Liver (tissue), 9 donors: Measurements from ENCODE around the gene PMM1. TPM values are rescaled to one million over a fixed set of nuclear protein-coding genes. Genes with fewer than 3 reads are reported as not detected.

ENCODE experiments used
- DNase-seq: peaks from one replicate; pipeline ENCODE4 v3.0.0-alpha.2; 2017; ENCODE audit warnings: low spot score
- H3K27ac ChIP-seq, 2 donors: one replicate each; pipeline ENCODE4 v1.7.0; 2013; ENCODE audit warnings: inconsistent platforms in 2 of 2, low read length in 2 of 2, control low read depth in 1 of 2, low read depth in 1 of 2, mild to moderate bottlenecking in 1 of 2
- H3K27me3 ChIP-seq, 4 donors: one replicate each; pipeline versions ENCODE4 v1.6.1 to v1.7.0; 2013; ENCODE audit warnings: low read length in 3 of 4, inconsistent platforms in 1 of 4, mild to moderate bottlenecking in 1 of 4, moderate library complexity in 1 of 4; ENCODE audit not compliant: control insufficient read depth in 4 of 4, insufficient read depth in 4 of 4
- H3K36me3 ChIP-seq, 4 donors: one replicate each; pipeline versions ENCODE4 v1.6.1 to v1.7.0; 2013; ENCODE audit warnings: low read length in 3 of 4, mild to moderate bottlenecking in 3 of 4, low read depth in 1 of 4, moderate library complexity in 1 of 4; ENCODE audit not compliant: control insufficient read depth in 4 of 4, insufficient read depth in 3 of 4
- H3K4me1 ChIP-seq, 4 donors: one replicate each; pipeline versions ENCODE4 v1.6.1 to v1.7.0; 2013; ENCODE audit warnings: low read length in 3 of 4, mild to moderate bottlenecking in 3 of 4, moderate library complexity in 1 of 4; ENCODE audit not compliant: control insufficient read depth in 4 of 4, insufficient read depth in 4 of 4
- H3K4me3 ChIP-seq, 3 donors: one replicate each; pipeline versions ENCODE4 v1.6.1 to v1.7.0; 2013; ENCODE audit warnings: low read length in 3 of 3, control low read depth in 1 of 3, low read depth in 1 of 3, mild to moderate bottlenecking in 1 of 3
- H3K9ac ChIP-seq, 2 donors: one replicate each; pipeline ENCODE4 v1.7.0; 2013; ENCODE audit warnings: low read length in 2 of 2, mild to moderate bottlenecking in 2 of 2, moderate library complexity in 2 of 2, control low read depth in 1 of 2, low read depth in 1 of 2
- H3K9me3 ChIP-seq, 4 donors: one replicate each; pipeline versions ENCODE4 v1.6.1 to v1.7.0; 2013; ENCODE audit warnings: low read length in 3 of 4; ENCODE audit not compliant: control insufficient read depth in 4 of 4
- ATF3 ChIP-seq: IDR thresholded peaks from 2 replicates; pipeline ENCODE4 v1.6.1; 2016; ENCODE audit warnings: antibody characterized with exemption
- EGR1 ChIP-seq, 2 donors: IDR thresholded peaks; 2 replicates each; pipeline ENCODE4 v1.6.1; 2016 to 2018; ENCODE audit warnings: antibody characterized with exemption in 2 of 2, low read depth in 2 of 2
- FOXA1 ChIP-seq: IDR thresholded peaks from 2 replicates; pipeline ENCODE4 v1.6.1; 2016; ENCODE audit warnings: antibody characterized with exemption
- FOXA2 ChIP-seq: IDR thresholded peaks from 2 replicates; pipeline ENCODE4 v1.6.1; 2016; ENCODE audit warnings: antibody characterized with exemption
- GABPA ChIP-seq, 2 donors: IDR thresholded peaks in 1 of 2; conservative IDR thresholded peaks in 1 of 2; 2 replicates each; pipeline ENCODE4 v1.6.1; 2016; ENCODE audit warnings: antibody characterized with exemption in 2 of 2, mild to moderate bottlenecking in 1 of 2, moderate library complexity in 1 of 2
- HNF4A ChIP-seq, 2 donors: conservative IDR thresholded peaks; 2 replicates each; pipeline ENCODE4 v1.6.1; 2016; ENCODE audit warnings: antibody characterized with exemption in 2 of 2, mild to moderate bottlenecking in 2 of 2
- HNF4G ChIP-seq: IDR thresholded peaks from 2 replicates; pipeline ENCODE4 v1.6.1; 2016; ENCODE audit warnings: antibody characterized with exemption
- JUND ChIP-seq, 2 donors: IDR thresholded peaks; 2 replicates each; pipeline ENCODE4 v1.6.1; 2016; ENCODE audit warnings: antibody characterized with exemption in 2 of 2
- MAX ChIP-seq: IDR thresholded peaks from 2 replicates; pipeline ENCODE4 v1.6.1; 2016; ENCODE audit warnings: antibody characterized with exemption
- NR2F2 ChIP-seq: IDR thresholded peaks from 2 replicates; pipeline ENCODE4 v1.6.1; 2016; ENCODE audit warnings: antibody characterized with exemption
- RAD21 ChIP-seq, 2 donors: IDR thresholded peaks; 2 replicates each; pipeline ENCODE4 v1.6.1; 2016; ENCODE audit warnings: antibody characterized with exemption in 2 of 2, mild to moderate bottlenecking in 2 of 2
- SP1 ChIP-seq: IDR thresholded peaks from 2 replicates; pipeline ENCODE4 v1.6.1; 2018; ENCODE audit warnings: antibody characterized with exemption, mild to moderate bottlenecking
- TAF1 ChIP-seq: conservative IDR thresholded peaks from 2 replicates; pipeline ENCODE4 v1.6.1; 2016; ENCODE audit warnings: antibody characterized with exemption, mild to moderate bottlenecking
- YY1 ChIP-seq: IDR thresholded peaks from 2 replicates; pipeline ENCODE4 v1.6.1; 2016; ENCODE audit warnings: antibody characterized with exemption, mild to moderate bottlenecking
- WGBS: extraction: QIAGEN DNeasy Blood & Tissue Kit; methylation state at CpG from one replicate; pipeline ENCODE4 v1.1.7; 2013; 5-methylcytosine and 5-hydroxymethylcytosine counted together
- polyA plus RNA-seq, 2 donors: library from polyadenylated mRNA; stranded (reverse) in 1 of 2; unstranded in 1 of 2; fragments of 200-250 nt in 1 of 2; fragments of >200 nt in 1 of 2; fragmentation: Nextera tagmentation in 1 of 2; extraction: Ambion mirVana in 1 of 2; gene quantifications; one replicate each; pipeline versions ENCODE4 v1.2.1 to v1.2.3, GENCODE V29; 2013 to 2015
- total RNA-seq, 2 donors: library from RNA; depleted of rRNA; stranded (reverse); fragments of >200 nt; gene quantifications; one replicate each; pipeline ENCODE4 v1.2.3, GENCODE V29; 2014
- TF ChIP-seq, protein P1 (sequence below): fragments of 150-350 bp; IDR thresholded peaks from 2 replicates; pipeline ENCODE4 v1.5.1; 2017; ENCODE audit warnings: improper control_type of control experiment, low read depth, low read length; ENCODE audit not compliant: missing input control
- TF ChIP-seq, protein P2 (sequence below): IDR thresholded peaks from 2 replicates; pipeline ENCODE4 v1.6.1; 2016; ENCODE audit warnings: antibody characterized with exemption, mild to moderate bottlenecking
- TF ChIP-seq, protein P3 (sequence below): IDR thresholded peaks from 2 replicates; pipeline ENCODE4 v1.6.1; 2016; ENCODE audit warnings: antibody characterized with exemption
- donor health status: healthy.
- donor health status: healthy.
- donor health status: healthy.
- donor health status: healthy.
- donor health status: healthy.

The PMM1 gene
- total and polyA plus RNA-seq, 4 donors: 24.9 to 50.2 (median 32.6) TPM

GRCh38 chr22:41579297-41579996 lies 10.2 kb downstream of the PMM1 start:
- TF ChIP-seq TAF1 (no peak), FOXA2 (no peak), GABPA (IDR thresholded peaks at IDR 0.05 in 1 of 2, conservative IDR thresholded peaks at IDR 0.05 in 1 of 2) (no peak), YY1 (no peak), FOXA1 (no peak)
- TF ChIP-seq, protein P1, sequence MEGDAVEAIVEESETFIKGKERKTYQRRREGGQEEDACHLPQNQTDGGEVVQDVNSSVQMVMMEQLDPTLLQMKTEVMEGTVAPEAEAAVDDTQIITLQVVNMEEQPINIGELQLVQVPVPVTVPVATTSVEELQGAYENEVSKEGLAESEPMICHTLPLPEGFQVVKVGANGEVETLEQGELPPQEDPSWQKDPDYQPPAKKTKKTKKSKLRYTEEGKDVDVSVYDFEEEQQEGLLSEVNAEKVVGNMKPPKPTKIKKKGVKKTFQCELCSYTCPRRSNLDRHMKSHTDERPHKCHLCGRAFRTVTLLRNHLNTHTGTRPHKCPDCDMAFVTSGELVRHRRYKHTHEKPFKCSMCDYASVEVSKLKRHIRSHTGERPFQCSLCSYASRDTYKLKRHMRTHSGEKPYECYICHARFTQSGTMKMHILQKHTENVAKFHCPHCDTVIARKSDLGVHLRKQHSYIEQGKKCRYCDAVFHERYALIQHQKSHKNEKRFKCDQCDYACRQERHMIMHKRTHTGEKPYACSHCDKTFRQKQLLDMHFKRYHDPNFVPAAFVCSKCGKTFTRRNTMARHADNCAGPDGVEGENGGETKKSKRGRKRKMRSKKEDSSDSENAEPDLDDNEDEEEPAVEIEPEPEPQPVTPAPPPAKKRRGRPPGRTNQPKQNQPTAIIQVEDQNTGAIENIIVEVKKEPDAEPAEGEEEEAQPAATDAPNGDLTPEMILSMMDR: no peak
- H3K9ac ChIP-seq: no peak overlapping the region
- DNase-seq: no peak
- no peak overlapping the region for H3K4me3 ChIP-seq
- H3K27ac ChIP-seq: no peak overlapping the region
- 97% methylated on average over 12 of the region's 12 CpGs for WGBS
- H3K4me1 ChIP-seq: no peaks in the 10 kb centered on the region
- peaks cover 10 to 33% (median 24%) of the 10 kb centered on the region in 4 donors for H3K36me3 ChIP-seq
- H3K9me3 ChIP-seq: no peaks in the 10 kb centered on the region
- no peaks in the 10 kb centered on the region for H3K27me3 ChIP-seq

DNA sequence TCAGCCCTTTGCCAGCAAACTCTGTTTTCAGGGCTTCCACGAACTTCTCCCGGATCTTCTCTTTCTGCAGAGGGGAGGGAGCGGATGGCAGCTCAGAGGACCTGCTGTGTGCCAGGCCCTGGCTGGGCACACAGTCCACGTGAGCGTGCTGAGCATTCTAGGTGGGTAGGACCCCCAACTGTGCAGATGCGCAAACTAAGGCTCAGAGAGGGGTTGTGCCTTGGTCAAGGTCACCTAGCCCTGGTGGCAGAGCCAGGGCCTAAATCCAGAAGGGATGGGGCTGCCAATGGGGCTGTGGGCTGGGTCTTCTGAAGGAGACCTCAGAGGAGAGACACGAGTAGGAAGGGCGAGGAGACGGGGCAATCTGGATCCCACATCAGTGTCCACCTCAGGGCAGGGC lies 10.8 kb downstream of the PMM1 start:
- TF ChIP-seq GABPA (IDR thresholded peaks at IDR 0.05 in 1 of 2, conservative IDR thresholded peaks at IDR 0.05 in 1 of 2) (no peak), HNF4G (no peak), NR2F2 (no peak), JUND (IDR thresholded peaks at IDR 0.05) (no peak), EGR1 (IDR thresholded peaks at IDR 0.05; ENCODE audit: low read depth in 2 of 2) (no peak), TAF1 (no peak), RAD21 (IDR thresholded peaks at IDR 0.05) (no peak), FOXA2 (no peak), ATF3 (no peak), SP1 (no peak), MAX (no peak), HNF4A (conservative IDR thresholded peaks at IDR 0.05) (no peak)
- TF ChIP-seq, protein P2, sequence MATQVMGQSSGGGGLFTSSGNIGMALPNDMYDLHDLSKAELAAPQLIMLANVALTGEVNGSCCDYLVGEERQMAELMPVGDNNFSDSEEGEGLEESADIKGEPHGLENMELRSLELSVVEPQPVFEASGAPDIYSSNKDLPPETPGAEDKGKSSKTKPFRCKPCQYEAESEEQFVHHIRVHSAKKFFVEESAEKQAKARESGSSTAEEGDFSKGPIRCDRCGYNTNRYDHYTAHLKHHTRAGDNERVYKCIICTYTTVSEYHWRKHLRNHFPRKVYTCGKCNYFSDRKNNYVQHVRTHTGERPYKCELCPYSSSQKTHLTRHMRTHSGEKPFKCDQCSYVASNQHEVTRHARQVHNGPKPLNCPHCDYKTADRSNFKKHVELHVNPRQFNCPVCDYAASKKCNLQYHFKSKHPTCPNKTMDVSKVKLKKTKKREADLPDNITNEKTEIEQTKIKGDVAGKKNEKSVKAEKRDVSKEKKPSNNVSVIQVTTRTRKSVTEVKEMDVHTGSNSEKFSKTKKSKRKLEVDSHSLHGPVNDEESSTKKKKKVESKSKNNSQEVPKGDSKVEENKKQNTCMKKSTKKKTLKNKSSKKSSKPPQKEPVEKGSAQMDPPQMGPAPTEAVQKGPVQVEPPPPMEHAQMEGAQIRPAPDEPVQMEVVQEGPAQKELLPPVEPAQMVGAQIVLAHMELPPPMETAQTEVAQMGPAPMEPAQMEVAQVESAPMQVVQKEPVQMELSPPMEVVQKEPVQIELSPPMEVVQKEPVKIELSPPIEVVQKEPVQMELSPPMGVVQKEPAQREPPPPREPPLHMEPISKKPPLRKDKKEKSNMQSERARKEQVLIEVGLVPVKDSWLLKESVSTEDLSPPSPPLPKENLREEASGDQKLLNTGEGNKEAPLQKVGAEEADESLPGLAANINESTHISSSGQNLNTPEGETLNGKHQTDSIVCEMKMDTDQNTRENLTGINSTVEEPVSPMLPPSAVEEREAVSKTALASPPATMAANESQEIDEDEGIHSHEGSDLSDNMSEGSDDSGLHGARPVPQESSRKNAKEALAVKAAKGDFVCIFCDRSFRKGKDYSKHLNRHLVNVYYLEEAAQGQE: no peak
- TF ChIP-seq, protein P1: no peak
- TF ChIP-seq, protein P3, sequence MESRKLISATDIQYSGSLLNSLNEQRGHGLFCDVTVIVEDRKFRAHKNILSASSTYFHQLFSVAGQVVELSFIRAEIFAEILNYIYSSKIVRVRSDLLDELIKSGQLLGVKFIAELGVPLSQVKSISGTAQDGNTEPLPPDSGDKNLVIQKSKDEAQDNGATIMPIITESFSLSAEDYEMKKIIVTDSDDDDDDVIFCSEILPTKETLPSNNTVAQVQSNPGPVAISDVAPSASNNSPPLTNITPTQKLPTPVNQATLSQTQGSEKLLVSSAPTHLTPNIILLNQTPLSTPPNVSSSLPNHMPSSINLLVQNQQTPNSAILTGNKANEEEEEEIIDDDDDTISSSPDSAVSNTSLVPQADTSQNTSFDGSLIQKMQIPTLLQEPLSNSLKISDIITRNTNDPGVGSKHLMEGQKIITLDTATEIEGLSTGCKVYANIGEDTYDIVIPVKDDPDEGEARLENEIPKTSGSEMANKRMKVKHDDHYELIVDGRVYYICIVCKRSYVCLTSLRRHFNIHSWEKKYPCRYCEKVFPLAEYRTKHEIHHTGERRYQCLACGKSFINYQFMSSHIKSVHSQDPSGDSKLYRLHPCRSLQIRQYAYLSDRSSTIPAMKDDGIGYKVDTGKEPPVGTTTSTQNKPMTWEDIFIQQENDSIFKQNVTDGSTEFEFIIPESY: no peak
- Histone ChIP-seq H3K9ac (no peak overlapping the region), H3K4me1 (no peaks in the 10 kb centered on the region), H3K4me3 (no peak overlapping the region), H3K9me3 (no peaks in the 10 kb centered on the region), H3K27me3 (no peaks in the 10 kb centered on the region), H3K36me3 (peaks cover 10 to 28% (median 19%) of the 10 kb centered on the region in 4 donors), H3K27ac (no peak overlapping the region)
- WGBS: 96% methylated on average over 9 of the region's 9 CpGs
- DNase-seq: no peak
